ENCODE data around the gene MAPK12. TPM values are rescaled to one million over a fixed set of nuclear protein-coding genes. Genes with fewer than 3 reads are reported as not detected.

Gene MAPK12
- total RNA-seq, 2 donors from 2014 or later = 46.5 to 57.0 TPM

DNA sequence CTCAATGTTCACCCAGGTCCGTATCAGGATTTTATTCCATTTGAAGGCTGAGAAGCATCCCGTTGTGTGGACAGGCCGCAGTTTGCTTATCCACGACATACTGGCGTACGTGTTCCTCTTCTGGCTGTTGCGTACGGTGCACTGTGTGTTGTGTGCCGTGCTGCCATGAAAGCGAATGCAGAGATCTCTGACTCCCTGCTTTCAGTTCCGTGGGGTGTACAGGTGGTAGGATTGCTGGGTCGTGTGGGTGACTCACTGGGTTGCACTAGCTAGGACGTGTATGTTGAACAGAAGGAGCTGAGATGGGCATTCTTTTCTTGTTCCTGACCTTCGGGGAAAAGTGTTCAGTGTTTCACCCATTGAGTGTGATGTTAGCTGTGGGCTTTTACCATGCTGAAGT is 50.3 kb downstream of the MAPK12 start:
- Mint-ChIP-seq H3K4me1 (no peaks in the 10 kb centered on the region), H3K9me3 (no peaks in the 10 kb centered on the region), H3K4me3 (no peak overlapping the region), H3K36me3 (ENCODE audit: low read depth) (peaks cover 62% of the 10 kb centered on the region), H3K27me3 (ENCODE audit: insufficient read depth) (no peaks in the 10 kb centered on the region), H3K27ac (no peak overlapping the region)
- peaks cover 65% of the 10 kb centered on the region for H3K36me3 ChIP-seq (ENCODE audit: control insufficient read depth, insufficient read depth, low read length)
- H3K27ac ChIP-seq (ENCODE audit: low read depth, low read length) = no peak overlapping the region
- no peaks in the 10 kb centered on the region for H3K4me1 ChIP-seq (ENCODE audit: control insufficient read depth, insufficient read depth, low read length)
- WGBS, 2 experiments (ENCODE audit: insufficient coverage in 1 of 2, insufficient read length in 1 of 2) = 94 to 95% methylated on average over 14 of the region's 14 CpGs
- DNase-seq = no peak
- no peak overlapping the region for H3K4me3 ChIP-seq (ENCODE audit: low read length)
- H3K9ac ChIP-seq (ENCODE audit: extremely low read depth, low read length, poor library complexity, severe bottlenecking) = no peak overlapping the region
- no peaks in the 10 kb centered on the region for H3K27me3 ChIP-seq (ENCODE audit: control insufficient read depth, insufficient read depth, low read length, poor library complexity, severe bottlenecking)
- peaks cover 7% of the 10 kb centered on the region for H3K9me3 ChIP-seq (ENCODE audit: control insufficient read depth, low read length)
- TF ChIP-seq, protein P1, sequence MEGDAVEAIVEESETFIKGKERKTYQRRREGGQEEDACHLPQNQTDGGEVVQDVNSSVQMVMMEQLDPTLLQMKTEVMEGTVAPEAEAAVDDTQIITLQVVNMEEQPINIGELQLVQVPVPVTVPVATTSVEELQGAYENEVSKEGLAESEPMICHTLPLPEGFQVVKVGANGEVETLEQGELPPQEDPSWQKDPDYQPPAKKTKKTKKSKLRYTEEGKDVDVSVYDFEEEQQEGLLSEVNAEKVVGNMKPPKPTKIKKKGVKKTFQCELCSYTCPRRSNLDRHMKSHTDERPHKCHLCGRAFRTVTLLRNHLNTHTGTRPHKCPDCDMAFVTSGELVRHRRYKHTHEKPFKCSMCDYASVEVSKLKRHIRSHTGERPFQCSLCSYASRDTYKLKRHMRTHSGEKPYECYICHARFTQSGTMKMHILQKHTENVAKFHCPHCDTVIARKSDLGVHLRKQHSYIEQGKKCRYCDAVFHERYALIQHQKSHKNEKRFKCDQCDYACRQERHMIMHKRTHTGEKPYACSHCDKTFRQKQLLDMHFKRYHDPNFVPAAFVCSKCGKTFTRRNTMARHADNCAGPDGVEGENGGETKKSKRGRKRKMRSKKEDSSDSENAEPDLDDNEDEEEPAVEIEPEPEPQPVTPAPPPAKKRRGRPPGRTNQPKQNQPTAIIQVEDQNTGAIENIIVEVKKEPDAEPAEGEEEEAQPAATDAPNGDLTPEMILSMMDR (conservative IDR thresholded peaks at IDR 0.05) = no peak

DNA sequence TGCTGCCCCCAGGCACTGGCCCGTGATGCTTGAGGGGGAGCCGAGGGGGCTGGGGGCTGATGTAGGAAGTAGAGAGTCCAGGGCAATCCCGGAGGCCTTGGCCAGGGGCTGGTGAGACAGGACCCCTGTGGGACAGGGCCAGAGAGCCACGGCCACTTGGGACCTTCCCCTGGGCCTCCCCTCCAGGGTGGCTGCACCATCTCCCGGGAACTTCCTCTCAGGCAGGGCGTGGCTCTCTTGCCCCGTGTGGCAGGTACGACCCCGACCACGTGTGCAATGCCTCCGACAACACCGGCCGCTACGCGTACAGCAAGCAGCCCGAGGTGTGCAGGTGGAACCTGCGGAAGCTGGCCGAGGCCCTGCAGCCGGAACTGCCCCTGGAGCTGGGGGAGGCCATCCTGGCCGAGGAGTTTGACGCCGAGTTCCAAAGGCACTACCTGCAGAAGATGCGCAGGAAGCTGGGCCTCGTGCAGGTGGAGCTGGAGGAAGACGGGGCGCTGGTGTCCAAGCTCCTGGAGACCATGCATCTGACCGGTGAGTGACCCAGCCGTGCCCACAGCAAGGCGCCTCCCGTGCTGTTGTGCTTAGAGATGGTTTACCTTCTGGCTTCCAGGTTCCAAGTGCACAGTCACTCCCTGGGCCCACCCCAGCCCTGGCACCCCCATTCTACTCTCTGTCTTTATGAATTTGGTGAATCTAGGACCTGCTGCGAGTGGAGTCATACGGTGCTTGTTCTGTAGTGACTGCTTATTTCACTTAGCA is 50.9 kb downstream of the MAPK12 start:
- Histone ChIP-seq H3K9me3 (ENCODE audit: control insufficient read depth, low read length) (peaks cover 7% of the 10 kb centered on the region), H3K36me3 (ENCODE audit: control insufficient read depth, insufficient read depth, low read length) (peaks cover 62% of the 10 kb centered on the region), H3K9ac (ENCODE audit: extremely low read depth, low read length, poor library complexity, severe bottlenecking) (no peak overlapping the region), H3K27ac (ENCODE audit: low read depth, low read length) (no peak overlapping the region), H3K27me3 (ENCODE audit: control insufficient read depth, insufficient read depth, low read length, poor library complexity, severe bottlenecking) (no peaks in the 10 kb centered on the region), H3K4me3 (ENCODE audit: low read length) (no peak overlapping the region), H3K4me1 (ENCODE audit: control insufficient read depth, insufficient read depth, low read length) (no peaks in the 10 kb centered on the region)
- no peaks in the 10 kb centered on the region for H3K27me3 Mint-ChIP-seq (ENCODE audit: insufficient read depth)
- no peak overlapping the region for H3K27ac Mint-ChIP-seq
- DNase-seq = no peak
- TF ChIP-seq, protein P1 (conservative IDR thresholded peaks at IDR 0.05) = no peak
- WGBS, 2 experiments (ENCODE audit: insufficient coverage in 1 of 2, insufficient read length in 1 of 2) = 95% methylated on average over 26 to 32 of the region's 32 CpGs
- H3K36me3 Mint-ChIP-seq (ENCODE audit: low read depth) = peaks cover 58% of the 10 kb centered on the region
- no peaks in the 10 kb centered on the region for H3K4me1 Mint-ChIP-seq
- H3K9me3 Mint-ChIP-seq = no peaks in the 10 kb centered on the region
- no peak overlapping the region for H3K4me3 Mint-ChIP-seq

DNA sequence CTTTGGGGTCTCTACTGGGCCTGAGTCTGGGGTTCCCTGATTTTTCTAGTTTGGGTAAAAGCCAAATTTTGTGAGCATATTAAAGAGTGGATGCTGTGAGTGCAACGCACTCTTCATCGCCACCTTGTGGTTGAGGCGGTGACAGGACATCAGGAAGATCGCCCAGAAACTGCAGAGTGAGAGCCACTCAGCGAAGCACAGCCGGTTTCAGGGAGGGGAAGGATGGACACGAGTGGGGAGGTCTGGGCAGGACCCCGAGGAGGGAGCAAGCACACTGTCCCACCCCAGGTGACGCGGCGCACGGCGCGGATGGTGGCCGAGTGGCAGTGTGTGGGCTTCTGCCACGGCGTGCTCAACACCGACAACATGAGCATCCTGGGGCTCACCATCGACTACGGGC is 51.6 kb downstream of the MAPK12 start:
- Histone ChIP-seq H3K36me3 (ENCODE audit: control insufficient read depth, insufficient read depth, low read length) (peaks cover 57% of the 10 kb centered on the region), H3K4me3 (ENCODE audit: low read length) (no peak overlapping the region), H3K9me3 (ENCODE audit: control insufficient read depth, low read length) (peaks cover 7% of the 10 kb centered on the region), H3K9ac (ENCODE audit: extremely low read depth, low read length, poor library complexity, severe bottlenecking) (no peak overlapping the region), H3K27ac (ENCODE audit: low read depth, low read length) (no peak overlapping the region), H3K4me1 (ENCODE audit: control insufficient read depth, insufficient read depth, low read length) (no peaks in the 10 kb centered on the region), H3K27me3 (ENCODE audit: control insufficient read depth, insufficient read depth, low read length, poor library complexity, severe bottlenecking) (no peaks in the 10 kb centered on the region)
- no peaks in the 10 kb centered on the region for H3K27me3 Mint-ChIP-seq (ENCODE audit: insufficient read depth)
- H3K4me3 Mint-ChIP-seq = no peak overlapping the region
- DNase-seq = peak; percentile 79
- H3K27ac Mint-ChIP-seq = no peak overlapping the region
- TF ChIP-seq, protein P1 (conservative IDR thresholded peaks at IDR 0.05) = peak; percentile 91
- H3K4me1 Mint-ChIP-seq = no peaks in the 10 kb centered on the region
- H3K9me3 Mint-ChIP-seq = no peaks in the 10 kb centered on the region
- H3K36me3 Mint-ChIP-seq (ENCODE audit: low read depth) = peaks cover 55% of the 10 kb centered on the region
- 68 to 72% methylated on average over 16 to 20 of the region's 20 CpGs for WGBS, 2 experiments (ENCODE audit: insufficient coverage in 1 of 2, insufficient read length in 1 of 2)
